HG02973 (cell line): ENCODE measurements around the gene ZNF587B.
"Not testable (repeated sequence)": the region's sequence is repeated elsewhere in the genome, so short reads cannot be mapped to it uniquely, and the experiment has no call there.

Source experiments
- ATAC-seq: cut with Tn5 transposase; IDR thresholded peaks from one replicate; pipeline ENCODE4 v1.9.1; 2021; ENCODE audit warnings: moderate library complexity; ENCODE audit not compliant: unreplicated experiment

Gene ZNF587B

DNA sequence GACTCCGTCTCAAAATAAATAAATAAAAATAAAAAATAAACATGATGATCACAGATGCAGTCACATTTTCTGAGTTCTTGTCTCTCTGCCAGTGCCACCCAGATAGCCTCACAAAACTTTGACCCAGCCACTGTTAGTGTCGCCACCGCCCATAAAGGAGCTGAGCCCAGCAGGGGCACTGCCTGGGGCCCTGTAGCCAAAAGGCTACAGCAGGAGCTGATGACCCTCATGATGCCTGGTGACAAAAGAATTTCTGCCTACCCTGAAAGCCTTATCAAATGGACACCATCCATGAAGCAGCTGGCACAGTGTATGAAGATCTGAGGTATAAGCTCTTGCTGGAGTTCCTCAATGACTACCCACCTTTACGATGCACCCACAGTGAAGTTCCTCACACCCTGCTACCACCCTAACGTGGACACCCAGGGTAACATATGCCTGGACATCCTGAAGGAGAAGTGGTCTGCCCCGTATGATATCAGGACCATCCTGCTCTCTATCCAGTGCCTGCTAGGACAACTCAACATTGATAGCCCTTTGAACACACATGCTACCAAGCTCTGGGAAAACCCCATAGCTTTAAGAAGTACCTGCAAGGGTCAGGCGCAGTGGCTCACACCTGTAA, 37.9 kb downstream of the ZNF587B start:
- ATAC-seq = no peak

GRCh38 chr19:57869655-57870054, 39.6 kb downstream of the ZNF587B start:
- not testable (repeated sequence) for ATAC-seq

- no peak for ATAC-seq
These were observed 40.1 kb downstream of the ZNF587B start for GRCh38 chr19:57870225-57870624.

GRCh38 chr19:57872450-57872849, 42.4 kb downstream of the ZNF587B start:
- ATAC-seq = no peak

DNA sequence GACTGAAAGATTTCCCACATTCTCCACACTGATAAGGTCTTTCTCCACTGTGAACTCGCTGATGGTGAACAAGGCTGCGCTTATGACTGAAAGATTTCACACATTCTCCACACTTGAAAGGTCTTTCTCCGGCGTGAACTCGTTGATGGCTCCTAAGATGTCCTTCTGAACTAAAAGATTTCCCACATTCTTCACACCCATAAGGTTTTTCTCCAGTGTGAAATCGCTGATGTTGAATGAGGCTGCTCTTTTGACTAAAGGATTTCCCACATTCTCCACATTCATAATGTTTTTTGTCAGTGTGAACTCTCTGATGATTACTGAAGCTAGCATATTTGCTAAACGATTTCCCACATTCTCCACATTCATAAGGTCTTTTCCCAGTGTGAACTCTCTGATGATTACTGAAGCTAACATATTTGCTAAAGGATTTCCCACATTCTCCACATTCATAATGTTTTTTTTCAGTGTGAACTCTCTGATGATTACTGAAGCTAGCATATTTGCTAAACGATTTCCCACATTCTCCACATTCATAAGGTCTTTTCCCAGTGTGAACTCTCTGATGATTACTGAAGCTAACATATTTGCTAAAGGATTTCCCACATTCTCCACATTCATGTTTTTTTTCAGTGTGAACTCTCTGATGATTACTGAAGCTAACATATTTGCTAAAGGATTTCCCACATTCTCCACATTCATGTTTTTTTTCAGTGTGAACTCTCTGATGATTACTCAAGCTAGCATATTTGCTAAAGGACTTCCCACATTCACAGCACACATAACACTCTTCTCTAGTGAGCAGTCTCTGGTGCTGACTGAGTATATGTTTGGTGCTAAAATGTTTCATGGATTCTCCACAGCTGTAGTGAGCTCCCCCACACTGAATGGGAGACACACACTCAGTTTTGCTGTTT, 44.0 kb downstream of the ZNF587B start:
- not testable (repeated sequence) for ATAC-seq

- no peak for ATAC-seq
These were observed 55.9 kb downstream of the ZNF587B start for GRCh38 chr19:57886046-57886445.

- ATAC-seq = no peak
These were observed 57.3 kb downstream of the ZNF587B start for GRCh38 chr19:57887195-57887941.

GRCh38 chr19:57888107-57888559, 58.0 kb downstream of the ZNF587B start:
- no peak for ATAC-seq

DNA sequence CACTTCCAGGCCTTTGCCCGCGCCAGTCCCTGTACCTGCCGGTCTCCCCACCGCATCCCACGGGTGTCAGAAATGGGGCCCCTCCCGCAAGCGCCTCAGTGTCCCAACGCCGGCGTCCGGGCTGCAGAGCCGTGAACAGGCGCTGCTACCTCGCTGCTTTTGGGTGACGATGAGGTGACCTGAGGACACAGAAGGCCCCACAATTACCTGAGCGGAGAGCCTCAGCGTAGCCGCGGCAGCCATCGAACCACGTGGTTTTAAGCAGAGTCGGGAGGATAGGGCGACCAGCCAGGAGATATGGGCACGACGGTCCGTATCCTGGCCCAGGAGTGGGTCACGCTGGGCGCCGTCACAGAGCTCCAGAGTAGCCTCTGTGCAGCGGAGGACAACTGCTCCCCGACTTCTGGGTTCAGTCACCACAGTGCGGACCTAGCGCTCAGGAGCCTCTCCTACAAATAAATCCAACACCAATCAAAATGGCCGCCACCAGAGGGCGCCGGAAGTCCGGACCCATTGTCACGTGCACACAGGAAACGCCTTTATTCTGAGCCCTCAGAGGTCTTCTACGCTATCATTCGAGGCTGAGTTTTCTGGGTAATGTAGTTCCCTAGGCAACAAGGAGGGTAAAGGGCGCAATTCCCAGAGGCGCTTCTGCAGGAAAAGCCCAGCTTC, 58.6 kb downstream of the ZNF587B start, which contains the start of gene ZNF814:
TSS of gene ZNF814 (minus strand) at position 478 of the 672 bp plus-strand sequence. CDS start at position 243, 235 bp downstream.
- no peak for ATAC-seq

DNA sequence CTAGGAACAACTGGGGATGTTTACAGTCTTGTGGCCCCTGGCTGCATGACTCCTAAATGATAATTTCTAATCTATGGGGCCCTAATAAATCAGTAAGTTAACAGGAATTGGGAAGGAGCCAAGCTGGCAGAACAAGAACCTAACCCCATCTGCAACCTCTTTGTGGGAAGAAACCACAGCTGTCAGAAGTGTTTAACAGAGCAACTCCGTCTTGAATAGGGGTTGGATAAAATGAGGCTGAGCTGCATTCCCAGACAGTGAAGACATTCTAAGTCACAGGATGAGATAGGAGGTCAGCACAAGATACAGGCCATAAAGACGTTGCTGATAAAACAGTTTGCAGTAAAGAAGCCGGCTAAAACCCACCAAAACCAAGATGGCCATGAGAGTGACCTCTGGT, 60.6 kb downstream of the ZNF587B start:
- ATAC-seq = not testable (repeated sequence)
